ENCODE measurements around the gene MSTO1. TPM values are rescaled to one million over a fixed set of nuclear protein-coding genes. Genes with fewer than 3 reads are reported as not detected.
A peak's percentile ranks its signal among the peaks of the same experiment; 100 is the strongest.
"Not testable (repeated sequence)": the region's sequence is repeated elsewhere in the genome, so short reads cannot be mapped to it uniquely, and the experiment has no call there.

The MSTO1 gene
- total RNA-seq: 10 to 100 TPM; 56.8 to 62.1 TPM

GRCh38 chr1:155609515-155610256 lies at the start of gene MSTO1:
Gene MSTO1 (plus strand): TSS chr1:155610218. CDS start chr1:155610249, 31 bp downstream.
- Mint-ChIP-seq H3K4me3 (peak within 1 kb of the TSS; percentile 95), H3K27ac (peak within 1 kb of the TSS; percentile 92), H3K27me3 (no peaks in the 10 kb centered on the region), H3K36me3 (ENCODE audit: low read depth) (peaks cover 17% of the 10 kb centered on the region), H3K4me1 (peaks cover 3% of the 10 kb centered on the region), H3K9me3 (ENCODE audit: low read depth) (no peaks in the 10 kb centered on the region)
- CTCF ChIA-PET: no interaction called here
- peak; percentile 100 for DNase-seq
- intact Hi-C loops (cut with DNase I, micrococcal nuclease): loop anchor here in 1 of 2 experiments (1.0 to 2.0 kb wide), 3 partner anchors 47 to 331 kb away; partner anchors contain the start of gene ASH1L
- POLR2A ChIA-PET: no interaction called here
- peak; percentile 97 for ATAC-seq

DNA sequence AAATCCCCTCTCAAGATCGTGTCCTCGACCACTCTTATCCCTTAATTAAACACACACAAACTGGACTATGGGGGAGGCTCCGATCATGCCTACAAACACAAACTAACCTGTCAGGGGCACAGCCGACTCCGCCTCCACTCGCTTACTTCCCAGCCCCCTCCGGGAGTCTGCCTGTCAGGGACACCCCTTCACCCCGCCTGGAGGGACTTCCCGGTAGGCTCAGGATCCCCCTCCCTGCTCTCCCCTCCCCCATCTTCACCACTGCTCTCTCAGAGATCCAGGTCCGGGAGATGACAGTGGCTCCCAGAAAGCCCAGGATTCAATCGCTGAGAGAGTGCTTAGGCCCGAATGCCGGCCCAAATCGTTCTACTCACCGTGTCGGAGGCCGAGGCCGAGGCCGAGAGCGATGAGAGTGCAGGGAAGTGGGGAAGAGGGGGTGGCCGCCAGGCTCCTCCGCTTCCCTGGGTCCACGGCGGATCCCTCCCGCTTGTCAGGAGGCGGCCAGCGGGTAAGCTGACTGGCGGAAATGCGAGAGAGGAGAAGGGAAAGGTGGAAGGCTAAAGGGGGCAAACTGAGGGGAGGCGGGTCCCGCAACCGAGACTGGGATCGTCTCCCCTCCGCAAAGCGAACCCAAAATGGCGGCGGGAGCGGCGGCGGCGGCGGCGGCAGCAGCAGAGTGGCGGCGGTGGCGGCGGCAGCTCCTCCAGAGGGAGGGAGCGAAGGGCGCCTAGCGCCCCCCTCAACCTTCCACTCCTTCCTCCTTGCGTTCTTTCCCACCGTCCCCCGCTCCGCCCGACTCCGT lies 48.0 kb upstream of the MSTO1 start:
- DNase-seq (peak; percentile 83), ATAC-seq (peak; percentile 26)
- peaks cover 31% of the 10 kb centered on the region for H3K36me3 Mint-ChIP-seq (ENCODE audit: low read depth)
- H3K27me3 Mint-ChIP-seq; H3K9me3 Mint-ChIP-seq (ENCODE audit: low read depth); CTCF ChIA-PET; POLR2A ChIA-PET: not testable (repeated sequence)
- H3K4me1 Mint-ChIP-seq: peaks cover 48% of the 10 kb centered on the region
- peak overlapping the region; percentile 90 for H3K4me3 Mint-ChIP-seq
- peak overlapping the region; percentile 94 for H3K27ac Mint-ChIP-seq
- intact Hi-C loops (cut with DNase I, micrococcal nuclease): loop anchor here (1.0 to 10.0 kb wide), 12 partner anchors 26 to 895 kb away; partner anchors contain the start of genes DAP3 (in 1 of the 2), FDPS (in 1 of the 2), GON4L (in 1 of the 2) and HCN3 (in 1 of the 2)

GRCh38 chr1:155562581-155563376 lies 47.2 kb upstream of the MSTO1 start, which contains the start of gene ASH1L:
Gene ASH1L (minus strand): TSS chr1:155562803. CDS start chr1:155521519, 41,284 bp downstream.
- CTCF ChIA-PET: no interaction called here
- POLR2A ChIA-PET: interaction anchor here (0.6 to 1.1 kb wide), 4 partner anchors 23 to 390 kb away, joined by 3 to 7 read pairs (median 4); partner anchors contain the start of genes CLK2 and KRTCAP2

DNA sequence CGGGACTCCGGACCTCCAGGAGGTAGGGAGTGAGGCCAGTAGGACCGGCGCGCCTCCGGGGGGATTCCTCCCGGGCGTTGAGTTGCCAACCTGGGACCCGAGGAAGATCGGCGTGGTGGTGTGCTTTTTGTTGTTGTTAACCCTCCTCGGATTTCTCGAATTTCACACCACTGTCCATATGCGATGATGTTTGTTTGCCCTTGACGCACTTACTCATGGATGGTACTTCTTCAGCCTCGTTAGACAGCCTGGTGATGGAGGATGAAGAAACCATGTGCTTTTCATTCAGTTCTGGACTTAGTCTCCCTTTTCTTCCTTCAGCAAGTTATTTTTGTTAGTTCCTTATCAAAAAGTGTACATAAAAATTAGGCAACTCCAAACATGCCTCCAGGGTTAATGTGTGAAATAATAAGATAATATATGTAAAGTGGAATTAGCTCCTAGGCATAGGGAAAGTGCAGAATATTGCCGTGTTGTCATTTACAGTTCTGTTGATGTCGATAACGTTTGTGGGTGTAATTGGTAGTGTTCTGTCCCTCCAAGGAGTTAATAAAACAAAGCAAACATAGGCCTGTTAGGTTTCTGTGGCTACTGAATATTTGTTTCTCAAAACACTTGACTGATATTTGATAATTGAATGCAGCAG lies 46.5 kb upstream of the MSTO1 start:
- H3K9me3 Mint-ChIP-seq (ENCODE audit: low read depth); DNase-seq; CTCF ChIA-PET; H3K27me3 Mint-ChIP-seq: not testable (repeated sequence)
- POLR2A ChIA-PET: interaction anchor here (0.7 to 1.1 kb wide), 4 partner anchors 24 to 290 kb away, joined by 3 to 7 read pairs (median 4); partner anchors contain the start of gene CLK2
- Mint-ChIP-seq H3K4me3 (peak overlapping the region; percentile 90), H3K27ac (peak overlapping the region; percentile 99), H3K36me3 (ENCODE audit: low read depth) (peaks cover 32% of the 10 kb centered on the region), H3K4me1 (peaks cover 41% of the 10 kb centered on the region)
- intact Hi-C loops (cut with DNase I, micrococcal nuclease): loop anchor here (1.0 to 10.0 kb wide), 8 partner anchors 47 to 894 kb away; partner anchors contain the start of genes CLK2 (in 1 of the 2), DAP3 (in 1 of the 2), GON4L (in 1 of the 2) and LAMTOR2 (in 1 of the 2)
- ATAC-seq: peak; percentile 18

More at GRCh38 chr1:155562581-155563376, 47.2 kb upstream of the MSTO1 start, which contains the start of gene ASH1L:
- Mint-ChIP-seq H3K27me3 (no peaks in the 10 kb centered on the region), H3K4me3 (peak within 1 kb of the TSS; percentile 90), H3K36me3 (ENCODE audit: low read depth) (peaks cover 32% of the 10 kb centered on the region), H3K27ac (peak within 1 kb of the TSS; percentile 99), H3K9me3 (ENCODE audit: low read depth) (no peaks in the 10 kb centered on the region), H3K4me1 (peaks cover 46% of the 10 kb centered on the region)
- DNase-seq: peak; percentile 96
- ATAC-seq: peak; percentile 83
- intact Hi-C loops (cut with DNase I, micrococcal nuclease): loop anchor here (1.0 to 10.0 kb wide), 13 partner anchors 26 to 895 kb away; partner anchors contain the start of genes CLK2 (in 1 of the 2), DAP3 (in 1 of the 2), FDPS (in 1 of the 2) and GON4L (in 1 of the 2)

DNA sequence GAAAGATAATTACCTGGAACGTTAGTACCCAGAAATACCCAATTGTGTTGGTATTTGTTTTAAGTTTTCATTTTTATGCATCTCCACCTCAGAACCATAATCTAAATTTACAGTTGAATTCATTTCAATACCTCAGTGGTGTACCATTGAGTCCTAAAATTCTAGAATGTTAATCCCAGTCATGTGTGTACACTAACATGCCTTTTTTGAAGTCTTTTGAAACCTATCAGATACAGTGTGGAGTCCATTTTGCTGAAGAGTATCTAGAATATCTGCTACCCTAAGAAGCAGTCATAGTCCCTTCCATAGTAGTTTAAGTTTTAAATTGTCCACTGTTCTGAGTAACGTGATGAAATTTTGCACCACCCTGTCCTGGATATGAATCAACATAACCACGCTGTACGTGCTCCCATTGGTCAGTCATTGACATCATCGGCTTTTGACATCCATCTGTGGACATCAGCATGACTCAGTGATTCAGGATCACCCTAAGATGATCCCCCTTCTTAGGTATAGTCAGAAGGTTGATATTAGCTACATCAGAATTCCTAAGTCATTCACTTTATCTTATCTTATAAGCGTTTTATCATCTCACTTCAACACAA lies 39.9 kb upstream of the MSTO1 start:
- H3K4me3 Mint-ChIP-seq: no peak overlapping the region
- peaks cover 27% of the 10 kb centered on the region for H3K4me1 Mint-ChIP-seq
- no peaks in the 10 kb centered on the region for H3K27me3 Mint-ChIP-seq
- H3K27ac Mint-ChIP-seq: no peak overlapping the region
- intact Hi-C loops (cut with DNase I, micrococcal nuclease): loop anchor here in 1 of 2 experiments (10.0 kb wide), 1 partner anchor 55 kb away; no protein-coding TSS in a partner anchor
- H3K36me3 Mint-ChIP-seq (ENCODE audit: low read depth): peaks cover 26% of the 10 kb centered on the region
- ChIA-PET POLR2A (interaction anchor here (0.6 kb wide), 1 partner anchor 60 kb away, joined by 3 read pairs; no protein-coding TSS in a partner anchor), CTCF (interaction anchor here (0.6 to 1.2 kb wide), 2 partner anchors 10 to 38 kb away, joined by 3 read pairs; no protein-coding TSS in a partner anchor)
- no peaks in the 10 kb centered on the region for H3K9me3 Mint-ChIP-seq (ENCODE audit: low read depth)
- ATAC-seq (no peak), DNase-seq (no peak)

GRCh38 chr1:155570593-155570990 lies 39.4 kb upstream of the MSTO1 start:
- POLR2A ChIA-PET: interaction anchor here (0.6 kb wide), 1 partner anchor 61 kb away, joined by 3 read pairs; no protein-coding TSS in a partner anchor
- no peaks in the 10 kb centered on the region for H3K27me3 Mint-ChIP-seq
- H3K4me3 Mint-ChIP-seq: no peak overlapping the region
- H3K4me1 Mint-ChIP-seq: peaks cover 26% of the 10 kb centered on the region
- H3K27ac Mint-ChIP-seq: no peak overlapping the region
- intact Hi-C loops (cut with DNase I, micrococcal nuclease): no loop called here
- CTCF ChIA-PET: interaction anchor here (0.5 to 1.2 kb wide), 3 partner anchors 9 to 289 kb away, joined by 3 read pairs; no protein-coding TSS in a partner anchor
- ATAC-seq (no peak), DNase-seq (no peak)
- peaks cover 23% of the 10 kb centered on the region for H3K36me3 Mint-ChIP-seq (ENCODE audit: low read depth)
- no peaks in the 10 kb centered on the region for H3K9me3 Mint-ChIP-seq (ENCODE audit: low read depth)

GRCh38 chr1:155574077-155574476 lies 35.9 kb upstream of the MSTO1 start:
- POLR2A ChIA-PET: no interaction called here

DNA sequence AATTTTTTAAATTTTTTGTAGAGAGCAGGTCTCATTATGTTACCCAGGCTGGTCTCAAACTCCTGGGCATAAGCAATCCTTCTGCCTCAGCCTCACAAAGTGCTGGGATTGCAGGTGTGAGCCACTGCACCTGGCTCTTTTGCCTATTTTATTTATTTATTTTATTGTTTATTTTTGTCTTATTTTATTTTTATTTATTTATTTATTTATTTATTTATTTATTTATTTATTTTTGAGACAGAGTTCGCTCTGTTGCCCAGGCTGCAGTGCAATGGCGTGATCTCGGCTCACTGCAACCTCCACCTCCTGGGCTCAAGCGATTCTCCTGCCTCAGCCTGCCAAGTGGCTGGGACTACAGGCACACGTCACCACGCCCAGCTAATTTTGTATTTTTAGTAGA lies 34.4 kb upstream of the MSTO1 start:
- H3K9me3 Mint-ChIP-seq (ENCODE audit: low read depth); ATAC-seq; DNase-seq; intact Hi-C loops (cut with DNase I, micrococcal nuclease); H3K4me1 Mint-ChIP-seq; POLR2A ChIA-PET; H3K4me3 Mint-ChIP-seq; H3K27me3 Mint-ChIP-seq; H3K36me3 Mint-ChIP-seq (ENCODE audit: low read depth); H3K27ac Mint-ChIP-seq: not testable (repeated sequence)
- CTCF ChIA-PET: interaction anchor here (0.7 kb wide), 1 partner anchor 11 kb away, joined by 3 read pairs; no protein-coding TSS in a partner anchor

More at GRCh38 chr1:155574077-155574476, 35.9 kb upstream of the MSTO1 start:
- ATAC-seq (no peak), DNase-seq (no peak)
- no peaks in the 10 kb centered on the region for H3K27me3 Mint-ChIP-seq
- H3K4me1 Mint-ChIP-seq: peaks cover 16% of the 10 kb centered on the region
- no peaks in the 10 kb centered on the region for H3K9me3 Mint-ChIP-seq (ENCODE audit: low read depth)
- CTCF ChIA-PET: interaction anchor here (0.7 kb wide), 1 partner anchor 65 kb away, joined by 3 read pairs; no protein-coding TSS in a partner anchor
- H3K4me3 Mint-ChIP-seq: no peak overlapping the region
- no peak overlapping the region for H3K27ac Mint-ChIP-seq
- intact Hi-C loops (cut with DNase I, micrococcal nuclease): no loop called here
- H3K36me3 Mint-ChIP-seq (ENCODE audit: low read depth): peaks cover 11% of the 10 kb centered on the region

GRCh38 chr1:155583846-155584245 lies 26.2 kb upstream of the MSTO1 start:
- DNase-seq; intact Hi-C loops (cut with DNase I, micrococcal nuclease); ATAC-seq; H3K4me3 Mint-ChIP-seq; CTCF ChIA-PET; H3K27me3 Mint-ChIP-seq; H3K9me3 Mint-ChIP-seq (ENCODE audit: low read depth); POLR2A ChIA-PET; H3K4me1 Mint-ChIP-seq; H3K27ac Mint-ChIP-seq; H3K36me3 Mint-ChIP-seq (ENCODE audit: low read depth): not testable (repeated sequence)

DNA sequence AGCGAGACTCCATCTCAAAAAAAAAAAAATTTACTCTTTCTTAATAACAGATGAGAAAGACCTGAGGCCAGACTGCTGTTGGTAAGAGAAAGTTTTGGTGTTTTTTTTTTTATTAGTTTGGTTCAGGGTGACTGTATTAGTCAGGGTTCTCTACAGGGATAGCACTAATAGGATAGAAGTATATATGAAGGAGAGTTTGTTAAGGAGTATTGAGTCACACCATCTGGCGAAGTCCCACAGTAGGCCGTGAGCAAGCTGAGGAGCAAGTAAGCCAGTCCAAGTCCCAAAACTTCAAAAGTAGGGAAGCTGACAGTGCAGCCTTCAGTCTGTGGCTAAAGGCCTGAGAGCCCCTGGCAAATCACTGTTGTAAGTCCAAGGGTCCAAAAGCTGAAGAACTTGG lies 20.7 kb upstream of the MSTO1 start:
- H3K27me3 Mint-ChIP-seq; ATAC-seq; CTCF ChIA-PET; H3K4me1 Mint-ChIP-seq; H3K4me3 Mint-ChIP-seq; POLR2A ChIA-PET; H3K36me3 Mint-ChIP-seq (ENCODE audit: low read depth); H3K27ac Mint-ChIP-seq; intact Hi-C loops (cut with DNase I, micrococcal nuclease); H3K9me3 Mint-ChIP-seq (ENCODE audit: low read depth); DNase-seq: not testable (repeated sequence)

Data from activated CD4-positive, alpha-beta T cell treated with anti-CD3 and anti-CD28 coated beads for 36 hours (primary cell).